Motor neuron (in vitro differentiated cells): ENCODE results near the gene DDX1. TPM values are rescaled to one million over a fixed set of nuclear protein-coding genes. Genes with fewer than 3 reads are reported as not detected.

Experiments
- ATAC-seq, 8 experiments: fragments of 200-7000 bp; cut with Tn5 transposase; replicated peaks in 6 of 8; 2 replicates each; pipeline ENCODE4 v1.8.0; 2021; ENCODE audit warnings: mild to moderate bottlenecking in 8 of 8, moderate library complexity in 8 of 8
- H3K27ac ChIP-seq, 2 donors: fragments of 250-450 bp; sonication (Bioruptor Pico); 2 replicates each; pipeline ENCODE4 v1.9.0; 2021; ENCODE audit warnings: antibody characterized with exemption in 2 of 2, mild to moderate bottlenecking in 2 of 2, moderate library complexity in 1 of 2
- H3K4me1 ChIP-seq, 2 donors: fragments of 250-450 bp; sonication (Bioruptor Pico); replicated peaks in 1 of 2; 2 replicates each; pipeline ENCODE4 v1.6.1; 2021; ENCODE audit warnings: antibody characterized with exemption in 2 of 2, mild to moderate bottlenecking in 2 of 2, moderate library complexity in 1 of 2
- H3K4me3 ChIP-seq, 5 donors: fragments of 250-450 bp; sonication (Bioruptor Pico); 2 replicates each; pipeline ENCODE4 v1.9.0; 2021; ENCODE audit warnings: antibody characterized with exemption in 5 of 5, mild to moderate bottlenecking in 5 of 5, moderate library complexity in 4 of 5
- WGBS, 10 experiments: fragments of 450-650 bp; shearing (Covaris generic); methylation state at CpG; one replicate each; pipeline ENCODE4 v1.0.0; 2022; 5-methylcytosine and 5-hydroxymethylcytosine counted together
- in situ Hi-C, 9 experiments: fragments of 400-800 bp; cut with MboI; loops; one replicate each; pipeline ENCODE4 v1.15.0; 2021; ENCODE audit warnings: low sequenced_read_pairs in 9 of 9, low pct_unique_long_range_greater_than_20kb in 2 of 9; ENCODE audit not compliant: unreplicated experiment in 9 of 9
- total RNA-seq, 8 experiments: library from RNA; unstranded; fragments of 300-600 nt; gene quantifications; 2 replicates each; pipeline versions ENCODE4 v1.2.3 to v1.2.4, GENCODE V29; 2022

DDX1 gene
- total RNA-seq, 8 experiments from 2014 or later = 64.3 to 139 (median 88.9) TPM

GRCh38 chr2:15556311-15556930 lies 35.2 kb upstream of the DDX1 start:
- Histone ChIP-seq H3K27ac (no peak overlapping the region), H3K4me3 (no peak overlapping the region), H3K4me1 (peaks cover 2 to 6% of the 10 kb centered on the region in 2 donors)
- in situ Hi-C loops = no loop called here
- 91 to 100% (median 98%) methylated on average over 4 of the region's 4 CpGs; no CpG with 5 or more reads in 2 of the 10 experiments for WGBS, 10 experiments
- no peak for ATAC-seq

- 80 to 100% (median 94%) methylated on average over 1 to 5 of the region's 5 CpGs for WGBS, 10 experiments
- in situ Hi-C loops = no loop called here
- Histone ChIP-seq H3K4me3 (no peak overlapping the region), H3K27ac (no peak overlapping the region), H3K4me1 (peaks cover 2 to 15% of the 10 kb centered on the region in 2 donors)
- no peak for ATAC-seq
Measured at GRCh38 chr2:15557887-15558311, 33.8 kb upstream of the DDX1 start.

GRCh38 chr2:15559379-15560139 lies 32.1 kb upstream of the DDX1 start:
- in situ Hi-C loops = no loop called here
- peak overlapping the region; percentile 77 to 89 (median 86) for H3K4me3 ChIP-seq
- no peak for ATAC-seq
- H3K27ac ChIP-seq = no peak overlapping the region
- WGBS, 10 experiments = 0 to 75% (median 48%) methylated on average over 1 to 6 of the region's 6 CpGs
- peaks cover 2 to 21% of the 10 kb centered on the region in 2 donors for H3K4me1 ChIP-seq

- Histone ChIP-seq H3K4me3 (peak overlapping the region; percentile 77 to 89 (median 86)), H3K4me1 (peaks cover 2 to 21% of the 10 kb centered on the region in 2 donors), H3K27ac (peak overlapping the region; percentile 94 to 95)
- in situ Hi-C loops = no loop called here
- WGBS, 10 experiments = 0 to 9% (median 0%) methylated on average over 1 to 23 of the region's 32 CpGs
- ATAC-seq = peak; percentile 61 to 77 (median 74)
Measured at GRCh38 chr2:15560140-15560987, 31.3 kb upstream of the DDX1 start.

GRCh38 chr2:15560988-15561573 lies 30.6 kb upstream of the DDX1 start, which contains the start of gene NBAS:
Gene NBAS (minus strand): TSS chr2:15561334. CDS start chr2:15561304, 30 bp downstream.
- Histone ChIP-seq H3K4me1 (peaks cover 2 to 21% of the 10 kb centered on the region in 2 donors), H3K4me3 (peak within 1 kb of the TSS; percentile 77 to 89 (median 86)), H3K27ac (peak within 1 kb of the TSS; percentile 94 to 95)
- in situ Hi-C loops = no loop called here
- 0 to 8% (median 1%) methylated on average over 2 to 15 of the region's 30 CpGs; no CpG with 5 or more reads in 2 of the 10 experiments for WGBS, 10 experiments
- peak; percentile 72 to 82 (median 77) for ATAC-seq

DNA sequence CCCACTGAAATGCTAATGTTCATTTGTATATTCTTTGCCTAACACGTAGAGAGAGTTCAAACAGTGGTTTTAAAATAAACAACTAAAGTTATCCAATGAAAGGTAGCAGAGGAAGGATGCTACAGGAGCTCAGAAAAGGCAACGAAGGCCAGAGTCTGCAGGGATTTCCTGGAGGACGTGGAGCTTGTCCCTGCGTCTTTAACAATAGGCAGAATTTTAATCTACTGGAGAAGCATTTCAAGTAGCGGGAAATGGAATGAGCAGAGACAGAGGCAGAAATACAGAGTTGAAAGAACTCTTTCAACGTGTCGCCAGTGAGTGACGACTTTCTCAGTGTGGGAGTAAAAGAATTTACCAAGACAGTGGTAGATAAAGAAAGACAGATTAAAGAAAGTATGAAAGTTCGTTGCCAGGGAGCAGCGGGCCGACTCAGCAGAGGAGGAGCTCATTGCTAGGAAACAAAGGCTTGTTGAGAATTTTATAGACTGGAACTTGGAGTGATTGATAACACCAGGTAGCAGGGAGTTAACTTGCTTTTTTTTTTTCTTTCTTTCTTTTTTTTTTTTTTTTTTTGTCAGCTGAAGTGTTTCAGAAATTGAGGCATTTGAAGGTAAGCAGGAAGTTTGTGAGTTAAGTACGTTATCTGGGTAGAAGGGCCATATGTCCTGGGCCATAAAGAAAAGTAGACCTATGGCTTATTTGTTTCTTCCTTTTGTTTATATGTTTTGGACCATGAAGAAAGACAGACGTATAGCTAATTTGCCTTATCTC lies 29.9 kb upstream of the DDX1 start:
- Histone ChIP-seq H3K4me3 (peak overlapping the region; percentile 77 to 89 (median 86)), H3K4me1 (peaks cover 2 to 21% of the 10 kb centered on the region in 2 donors), H3K27ac (peak overlapping the region; percentile 94 to 95)
- in situ Hi-C loops = no loop called here
- WGBS, 10 experiments = 0 to 17% (median 5%) methylated on average over 2 to 13 of the region's 13 CpGs
- peak; percentile 34 to 53 (median 50) for ATAC-seq

GRCh38 chr2:15562354-15563031 lies 29.2 kb upstream of the DDX1 start:
- Histone ChIP-seq H3K4me1 (peaks cover 2 to 21% of the 10 kb centered on the region in 2 donors), H3K27ac (peak overlapping the region in 1 of 2 donors; percentile 7), H3K4me3 (peak overlapping the region in 4 of 5 donors; percentile 77 to 89 (median 88))
- 21 to 93% (median 49%) methylated on average over 1 to 6 of the region's 6 CpGs; no CpG with 5 or more reads in 1 of the 10 experiments for WGBS, 10 experiments
- in situ Hi-C loops = no loop called here
- ATAC-seq = no peak

DNA sequence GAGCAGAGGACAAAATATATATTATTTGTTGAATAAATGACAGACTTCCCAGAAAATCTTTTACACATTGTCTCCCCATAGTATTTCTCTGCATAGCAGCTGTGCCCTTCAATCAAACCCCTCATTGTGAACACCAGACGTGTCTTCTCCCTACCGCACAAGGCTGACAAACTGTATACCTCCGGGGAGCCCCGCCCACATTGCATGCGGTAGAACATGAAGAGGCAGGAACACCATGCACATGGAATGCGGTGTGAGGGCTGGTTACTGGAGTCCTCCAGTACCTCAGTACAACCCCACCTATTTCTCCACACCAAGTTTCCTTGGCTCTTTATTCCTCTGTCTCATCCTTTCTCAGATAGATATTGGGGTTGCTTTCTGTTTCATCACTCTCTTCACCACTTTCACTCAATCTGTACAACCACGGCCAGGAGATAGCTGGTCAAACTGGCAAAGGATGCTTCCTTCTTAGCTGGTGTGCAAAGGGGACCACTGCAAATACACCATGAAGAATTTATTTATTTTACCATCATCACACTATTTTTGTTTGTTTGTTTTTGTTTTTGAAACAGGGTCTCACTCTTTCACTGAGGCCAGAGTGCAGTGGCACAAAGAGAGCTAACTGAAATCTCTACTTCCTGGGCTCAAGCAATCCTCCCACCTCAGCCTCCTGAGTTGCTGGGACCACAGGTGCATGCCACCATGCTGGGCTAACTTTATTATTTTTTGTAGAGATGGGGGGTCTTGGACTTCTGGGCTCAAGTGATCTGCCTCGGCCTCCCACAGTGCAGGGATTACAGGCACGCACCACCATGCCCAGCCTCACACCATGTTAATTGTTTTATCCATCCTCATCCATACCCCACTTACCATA lies 28.2 kb upstream of the DDX1 start:
- Histone ChIP-seq H3K4me3 (no peak overlapping the region), H3K4me1 (peaks cover 2 to 21% of the 10 kb centered on the region in 2 donors), H3K27ac (no peak overlapping the region)
- in situ Hi-C loops = no loop called here
- ATAC-seq = no peak
- WGBS, 10 experiments = 78 to 100% (median 90%) methylated on average over 1 to 9 of the region's 9 CpGs; no CpG with 5 or more reads in 2 of the 10 experiments

GRCh38 chr2:15565392-15565791 lies 26.3 kb upstream of the DDX1 start:
- H3K4me3 ChIP-seq = no peak overlapping the region
- in situ Hi-C loops = no loop called here
- no peak overlapping the region for H3K27ac ChIP-seq
- no peak for ATAC-seq
- WGBS, 10 experiments = 64 to 100% (median 85%) methylated on average over 1 to 3 of the region's 3 CpGs; no CpG with 5 or more reads in 1 of the 10 experiments
- H3K4me1 ChIP-seq = peaks cover 0 to 17% of the 10 kb centered on the region in 2 donors

GRCh38 chr2:15565994-15566671 lies 25.5 kb upstream of the DDX1 start:
- H3K4me1 ChIP-seq = peaks cover 0 to 21% of the 10 kb centered on the region in 2 donors
- no peak for ATAC-seq
- in situ Hi-C loops = no loop called here
- H3K4me3 ChIP-seq = no peak overlapping the region
- no peak overlapping the region for H3K27ac ChIP-seq
- 0 to 45% (median 38%) methylated on average over 1 to 2 of the region's 2 CpGs; no CpG with 5 or more reads in 2 of the 10 experiments for WGBS, 10 experiments
